Neural crest cell (in vitro differentiated cells): Measurements from ENCODE around the gene MYL5. TPM values are rescaled to one million over a fixed set of nuclear protein-coding genes. Genes with fewer than 3 reads are reported as not detected.

ENCODE experiments used
- DNase-seq: peaks from one replicate; pipeline ENCODE4 v3.0.0; 2021; ENCODE audit warnings: low read depth, mixed read lengths, low spot score
- H3K27ac Mint-ChIP-seq: one replicate; pipeline ENCODE4 v1.8.0; 2021; ENCODE audit warnings: mild to moderate bottlenecking, mixed read lengths; ENCODE audit not compliant: unreplicated experiment
- H3K27me3 Mint-ChIP-seq: 2 replicates; pipeline ENCODE4 v1.8.0; 2021; ENCODE audit warnings: low read depth, mild to moderate bottlenecking, mixed read lengths
- H3K36me3 Mint-ChIP-seq: 2 replicates; pipeline ENCODE4 v1.8.0; 2021; ENCODE audit warnings: low read depth, mild to moderate bottlenecking, mixed read lengths
- H3K4me1 Mint-ChIP-seq: 2 replicates; pipeline ENCODE4 v1.8.0; 2021; ENCODE audit warnings: mixed read lengths
- H3K4me3 Mint-ChIP-seq: one replicate; pipeline ENCODE4 v1.8.0; 2021; ENCODE audit warnings: mild to moderate bottlenecking, mixed read lengths
- H3K9me3 Mint-ChIP-seq: 2 replicates; pipeline ENCODE4 v1.8.0; 2021; ENCODE audit warnings: mixed read lengths
- CTCF ChIP-seq: fragments of 200-600 bp; sonication (generic); conservative IDR thresholded peaks from 2 replicates; pipeline ENCODE4 v1.5.0; 2021; ENCODE audit warnings: antibody characterized with exemption, mild to moderate bottlenecking
- total RNA-seq: library from RNA; stranded (reverse); gene quantifications from 2 replicates; pipeline ENCODE4 v1.2.1, GENCODE V29; 2021

MYL5 gene
- total RNA-seq, 1 donor from 2014 or later: 10.8 TPM

DNA sequence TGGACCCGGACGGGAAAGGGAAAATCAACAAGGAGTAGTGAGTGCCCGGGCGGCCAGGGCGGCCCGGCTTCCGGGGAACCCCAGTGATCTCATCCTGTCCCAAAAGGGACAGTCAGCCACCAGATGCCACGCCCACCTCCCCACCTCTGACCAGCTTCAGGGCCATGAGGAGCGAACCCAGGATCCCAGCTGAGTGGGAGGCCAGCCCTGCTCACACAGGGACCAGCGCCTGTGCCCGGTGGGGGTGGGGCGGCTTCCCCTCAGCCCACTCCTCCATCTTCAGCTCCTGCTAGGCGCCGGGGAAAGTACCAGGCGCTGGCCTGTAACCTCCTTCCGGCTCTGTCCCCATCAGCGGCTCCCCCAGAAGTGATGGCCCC, 6.2 kb downstream of the MYL5 start:
- H3K27me3 Mint-ChIP-seq: no peaks in the 10 kb centered on the region
- peak overlapping the region; percentile 67 for H3K4me3 Mint-ChIP-seq
- no peak for TF ChIP-seq CTCF
- H3K36me3 Mint-ChIP-seq: no peaks in the 10 kb centered on the region
- H3K9me3 Mint-ChIP-seq: no peaks in the 10 kb centered on the region
- peaks cover 3% of the 10 kb centered on the region for H3K4me1 Mint-ChIP-seq
- H3K27ac Mint-ChIP-seq: no peak overlapping the region
- no peak for DNase-seq

DNA sequence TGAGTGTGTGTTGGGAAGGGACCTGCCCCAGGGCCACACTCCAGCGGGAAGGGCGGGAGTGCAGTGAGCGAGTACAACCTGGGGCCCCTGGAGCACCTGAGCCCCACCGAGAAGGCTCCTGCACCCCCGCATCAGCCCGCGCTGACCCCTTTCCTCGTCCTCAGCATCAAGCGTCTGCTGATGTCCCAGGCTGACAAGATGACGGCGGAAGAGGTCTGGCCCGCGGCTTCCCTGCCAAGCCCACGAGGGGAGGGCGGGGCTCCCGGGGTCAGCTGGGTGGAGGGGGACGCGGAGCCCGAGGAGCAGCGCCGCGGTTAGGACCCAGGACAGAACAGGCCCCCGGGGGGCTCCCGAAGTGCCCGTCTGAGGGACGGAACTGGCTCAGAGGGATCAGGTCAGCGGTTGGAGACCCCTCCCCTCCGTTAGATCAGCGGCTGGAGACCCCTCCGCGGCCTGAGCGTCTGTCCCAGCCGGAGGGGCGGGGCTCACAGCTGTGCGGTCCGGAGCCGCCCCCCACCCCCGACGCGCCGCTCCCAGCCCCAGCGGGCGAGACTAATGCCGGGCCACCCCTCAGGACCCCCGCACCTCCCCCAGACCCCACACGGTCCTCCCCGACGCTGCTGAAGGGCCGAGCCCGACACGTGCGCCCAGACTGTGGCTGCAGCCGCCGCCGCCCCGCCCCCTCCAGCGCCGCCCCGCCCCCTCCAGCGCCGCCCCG, 6.7 kb downstream of the MYL5 start:
- Mint-ChIP-seq H3K9me3 (no peaks in the 10 kb centered on the region), H3K27ac (no peak overlapping the region), H3K4me3 (peak overlapping the region; percentile 54), H3K36me3 (no peaks in the 10 kb centered on the region), H3K4me1 (peaks cover 3% of the 10 kb centered on the region), H3K27me3 (no peaks in the 10 kb centered on the region)
- TF ChIP-seq CTCF: no peak
- peak; percentile 52 for DNase-seq

DNA sequence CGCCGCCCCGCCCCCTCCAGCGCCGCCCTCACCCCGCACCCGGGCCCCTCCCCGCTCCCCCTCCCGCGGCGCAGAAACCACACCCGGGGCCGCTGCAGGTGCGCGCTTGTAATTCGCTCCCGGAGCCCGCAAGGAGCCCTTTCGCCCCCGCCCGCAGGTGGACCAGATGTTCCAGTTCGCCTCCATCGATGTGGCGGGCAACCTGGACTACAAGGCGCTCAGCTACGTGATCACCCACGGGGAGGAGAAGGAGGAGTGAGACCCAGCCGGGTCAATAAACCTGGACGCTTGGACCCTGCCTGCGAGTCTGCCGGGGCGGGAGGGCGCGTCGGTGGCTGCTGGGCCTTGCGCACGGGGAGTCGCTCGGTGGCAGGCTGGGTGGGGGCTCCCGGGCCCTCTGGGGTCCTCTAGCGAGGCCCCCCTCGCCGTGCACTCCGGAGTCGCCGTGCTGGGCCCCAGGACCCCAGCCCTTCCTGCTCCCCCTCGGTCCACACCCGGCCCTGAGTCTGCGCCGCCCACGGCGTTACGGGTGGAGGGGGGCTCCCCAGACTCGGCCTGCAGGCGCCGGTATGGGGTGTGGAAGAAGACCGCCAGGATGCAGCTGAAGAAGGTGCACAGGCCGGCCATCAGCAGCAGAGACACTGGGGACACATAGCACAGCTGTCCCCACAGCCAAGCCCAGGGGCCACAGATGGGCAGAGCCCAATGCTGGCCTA, 7.6 kb downstream of the MYL5 start:
- no peak overlapping the region for H3K27ac Mint-ChIP-seq
- TF ChIP-seq CTCF: no peak
- no peak for DNase-seq

GRCh38 chr4:682490-683172, 8.3 kb downstream of the MYL5 start:
- H3K4me3 Mint-ChIP-seq: no peak overlapping the region
- no peaks in the 10 kb centered on the region for H3K36me3 Mint-ChIP-seq
- H3K27ac Mint-ChIP-seq: no peak overlapping the region
- H3K9me3 Mint-ChIP-seq: no peaks in the 10 kb centered on the region
- peaks cover 3% of the 10 kb centered on the region for H3K4me1 Mint-ChIP-seq
- TF ChIP-seq CTCF: no peak
- no peak for DNase-seq
- H3K27me3 Mint-ChIP-seq: peaks cover under 1% of the 10 kb centered on the region

More for the DNA sequence above, 7.6 kb downstream of the MYL5 start:
- Mint-ChIP-seq H3K9me3 (no peaks in the 10 kb centered on the region), H3K36me3 (no peaks in the 10 kb centered on the region), H3K4me1 (peaks cover 3% of the 10 kb centered on the region), H3K27me3 (no peaks in the 10 kb centered on the region), H3K4me3 (no peak overlapping the region)

- Mint-ChIP-seq H3K36me3 (no peaks in the 10 kb centered on the region), H3K9me3 (no peaks in the 10 kb centered on the region), H3K4me3 (no peak overlapping the region), H3K27me3 (peaks cover 4% of the 10 kb centered on the region), H3K27ac (no peak overlapping the region), H3K4me1 (peaks cover 3% of the 10 kb centered on the region)
- no peak for TF ChIP-seq CTCF
- DNase-seq: no peak
Measured at GRCh38 chr4:683247-683897, 9.0 kb downstream of the MYL5 start.
